HG02763 (cell line): ENCODE results near the gene NEK10.
"Not testable (repeated sequence)": the region's sequence is repeated elsewhere in the genome, so short reads cannot be mapped to it uniquely, and the experiment has no call there.

Source experiments
- ATAC-seq: cut with Tn5 transposase; IDR thresholded peaks from one replicate; pipeline ENCODE4 v1.9.1; 2021; ENCODE audit warnings: mild to moderate bottlenecking, moderate library complexity; ENCODE audit not compliant: unreplicated experiment

The NEK10 gene

GRCh38 chr3:27368831-27369607, at the start of gene NEK10:
NEK10 (minus strand) TSS chr3:27369383; CDS start chr3:27352882, 16,501 bp downstream.
- ATAC-seq = peak; percentile 100

- no peak for ATAC-seq
Measured at GRCh38 chr3:27415202-27415601, 46.0 kb upstream of the NEK10 start.

GRCh38 chr3:27392950-27393679, 23.9 kb upstream of the NEK10 start:
- ATAC-seq = peak; percentile 75

GRCh38 chr3:27392414-27392813, 23.2 kb upstream of the NEK10 start:
- not testable (repeated sequence) for ATAC-seq

GRCh38 chr3:27391796-27392195, 22.6 kb upstream of the NEK10 start:
- no peak for ATAC-seq

GRCh38 chr3:27387625-27388024, 18.4 kb upstream of the NEK10 start:
- no peak for ATAC-seq

- ATAC-seq = no peak
Measured at GRCh38 chr3:27385504-27385903, 16.3 kb upstream of the NEK10 start.

GRCh38 chr3:27384191-27384590, 15.0 kb upstream of the NEK10 start:
- no peak for ATAC-seq

- no peak for ATAC-seq
Measured at GRCh38 chr3:27380433-27381357, 11.5 kb upstream of the NEK10 start.

- ATAC-seq = no peak
Measured at GRCh38 chr3:27378331-27378730, 9.1 kb upstream of the NEK10 start.

GRCh38 chr3:27376109-27376772, 7.1 kb upstream of the NEK10 start:
- no peak for ATAC-seq

GRCh38 chr3:27366062-27366591, 3.1 kb downstream of the NEK10 start:
- no peak for ATAC-seq

- peak; percentile 60 for ATAC-seq
Measured at GRCh38 chr3:27360113-27361078, 8.8 kb downstream of the NEK10 start.

GRCh38 chr3:27358372-27358771, 10.8 kb downstream of the NEK10 start:
- no peak for ATAC-seq

- ATAC-seq = peak; percentile 88
Measured at GRCh38 chr3:27357665-27358258, 11.4 kb downstream of the NEK10 start.

GRCh38 chr3:27356976-27357375, 12.2 kb downstream of the NEK10 start:
- no peak for ATAC-seq

GRCh38 chr3:27354588-27355203, 14.5 kb downstream of the NEK10 start:
- ATAC-seq = no peak

GRCh38 chr3:27354161-27354560, 15.0 kb downstream of the NEK10 start:
- no peak for ATAC-seq
